Colonic mucosa (tissue), 4 donors: ENCODE data around the gene ATXN1. TPM values are rescaled to one million over a fixed set of nuclear protein-coding genes. Genes with fewer than 3 reads are reported as not detected.

Experiments used
- DNase-seq: peaks from one replicate; pipeline ENCODE4 v3.0.0-alpha.2; 2020
- H3K27ac ChIP-seq: fragments of 200-600 bp; one replicate; pipeline ENCODE4 v1.8.0; 2021
- H3K27me3 ChIP-seq: fragments of 200-600 bp; one replicate; pipeline ENCODE4 v1.8.0; 2021
- H3K36me3 ChIP-seq: fragments of 200-600 bp; one replicate; pipeline ENCODE4 v1.8.0; 2021
- H3K4me1 ChIP-seq: fragments of 200-600 bp; one replicate; pipeline ENCODE4 v1.8.0; 2021; ENCODE audit warnings: mild to moderate bottlenecking
- H3K4me3 ChIP-seq: fragments of 200-600 bp; one replicate; pipeline ENCODE4 v1.8.0; 2021
- H3K9ac ChIP-seq, 2 donors: one replicate each; pipeline ENCODE4 v1.7.0; 2013; ENCODE audit warnings: control low read depth in 2 of 2, low read depth in 2 of 2, low read length in 2 of 2
- H3K9me3 ChIP-seq: fragments of 200-600 bp; one replicate; pipeline ENCODE4 v1.8.0; 2021
- intact Hi-C: fragments of 100-400 bp; cut with DNase I; formaldehyde crosslinking; loops from one replicate; pipeline ENCODE4 v1.14.1; 2022
- total RNA-seq, 2 donors: library from RNA; stranded (reverse); fragmentation: NEBNext Ultra II Directional in 1 of 2; extraction: Animal tissue kit (Norgen Biotek cat#: 25700) in 1 of 2; gene quantifications; one replicate each; pipeline ENCODE4 v1.2.1, GENCODE V29; 2021
- TF ChIP-seq, protein P1 (sequence below): fragments of 200-600 bp; IDR thresholded peaks from one replicate; pipeline ENCODE4 v1.8.0; 2022; ENCODE audit warnings: antibody characterized with exemption, mild to moderate bottlenecking
- donor health status: healthy.
- donor health status: DM: no; HTN: no; CAD: no.
- donor health status: DM: no; HTN: no; CAD: no.

Gene ATXN1
- total RNA-seq, 2 donors from 2014 or later, result 24.5 to 41.9 TPM

GRCh38 chr6:16553531-16553930, 207.7 kb downstream of the ATXN1 start:
- intact Hi-C loops, result no loop called here
- Histone ChIP-seq H3K9me3 (no peaks in the 10 kb centered on the region), H3K4me1 (no peaks in the 10 kb centered on the region), H3K27me3 (no peaks in the 10 kb centered on the region), H3K4me3 (no peak overlapping the region), H3K27ac (no peak overlapping the region), H3K9ac (no peak overlapping the region), H3K36me3 (no peaks in the 10 kb centered on the region)
- DNase-seq, result no peak
- TF ChIP-seq, protein P1, sequence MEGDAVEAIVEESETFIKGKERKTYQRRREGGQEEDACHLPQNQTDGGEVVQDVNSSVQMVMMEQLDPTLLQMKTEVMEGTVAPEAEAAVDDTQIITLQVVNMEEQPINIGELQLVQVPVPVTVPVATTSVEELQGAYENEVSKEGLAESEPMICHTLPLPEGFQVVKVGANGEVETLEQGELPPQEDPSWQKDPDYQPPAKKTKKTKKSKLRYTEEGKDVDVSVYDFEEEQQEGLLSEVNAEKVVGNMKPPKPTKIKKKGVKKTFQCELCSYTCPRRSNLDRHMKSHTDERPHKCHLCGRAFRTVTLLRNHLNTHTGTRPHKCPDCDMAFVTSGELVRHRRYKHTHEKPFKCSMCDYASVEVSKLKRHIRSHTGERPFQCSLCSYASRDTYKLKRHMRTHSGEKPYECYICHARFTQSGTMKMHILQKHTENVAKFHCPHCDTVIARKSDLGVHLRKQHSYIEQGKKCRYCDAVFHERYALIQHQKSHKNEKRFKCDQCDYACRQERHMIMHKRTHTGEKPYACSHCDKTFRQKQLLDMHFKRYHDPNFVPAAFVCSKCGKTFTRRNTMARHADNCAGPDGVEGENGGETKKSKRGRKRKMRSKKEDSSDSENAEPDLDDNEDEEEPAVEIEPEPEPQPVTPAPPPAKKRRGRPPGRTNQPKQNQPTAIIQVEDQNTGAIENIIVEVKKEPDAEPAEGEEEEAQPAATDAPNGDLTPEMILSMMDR, result no peak

- TF ChIP-seq, protein P1, result no peak
- H3K9me3 ChIP-seq, result no peaks in the 10 kb centered on the region
- H3K9ac ChIP-seq, result no peak overlapping the region
- DNase-seq, result no peak
- H3K4me1 ChIP-seq, result no peaks in the 10 kb centered on the region
- intact Hi-C loops, result no loop called here
- H3K36me3 ChIP-seq, result no peaks in the 10 kb centered on the region
- no peak overlapping the region for H3K27ac ChIP-seq
- H3K27me3 ChIP-seq, result no peaks in the 10 kb centered on the region
- H3K4me3 ChIP-seq, result no peak overlapping the region
Observed at GRCh38 chr6:16551466-16551865, 209.8 kb downstream of the ATXN1 start.

DNA sequence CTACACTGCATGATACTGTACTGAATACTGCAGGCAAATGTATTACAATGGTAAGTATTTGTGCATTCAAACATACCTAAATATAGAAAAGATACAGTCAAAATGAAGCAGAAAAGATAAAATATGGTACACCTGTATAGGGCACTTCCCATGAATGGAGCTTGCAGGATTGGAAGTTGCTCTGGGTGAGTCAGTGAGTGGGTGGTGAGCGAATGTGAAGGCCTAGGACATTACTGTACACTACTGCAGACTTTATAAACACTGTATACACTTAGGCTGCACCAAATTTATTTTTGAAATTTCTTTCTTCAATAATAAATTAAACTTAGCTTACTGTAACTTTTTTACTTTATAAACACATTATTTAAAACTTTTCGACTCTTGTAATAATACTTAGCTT, 213.1 kb downstream of the ATXN1 start:
- Histone ChIP-seq H3K4me3 (no peak overlapping the region), H3K36me3 (no peaks in the 10 kb centered on the region), H3K27me3 (no peaks in the 10 kb centered on the region), H3K9me3 (no peaks in the 10 kb centered on the region), H3K27ac (no peak overlapping the region), H3K4me1 (no peaks in the 10 kb centered on the region), H3K9ac (no peak overlapping the region)
- TF ChIP-seq, protein P1, result no peak
- no peak for DNase-seq
- intact Hi-C loops, result no loop called here

DNA sequence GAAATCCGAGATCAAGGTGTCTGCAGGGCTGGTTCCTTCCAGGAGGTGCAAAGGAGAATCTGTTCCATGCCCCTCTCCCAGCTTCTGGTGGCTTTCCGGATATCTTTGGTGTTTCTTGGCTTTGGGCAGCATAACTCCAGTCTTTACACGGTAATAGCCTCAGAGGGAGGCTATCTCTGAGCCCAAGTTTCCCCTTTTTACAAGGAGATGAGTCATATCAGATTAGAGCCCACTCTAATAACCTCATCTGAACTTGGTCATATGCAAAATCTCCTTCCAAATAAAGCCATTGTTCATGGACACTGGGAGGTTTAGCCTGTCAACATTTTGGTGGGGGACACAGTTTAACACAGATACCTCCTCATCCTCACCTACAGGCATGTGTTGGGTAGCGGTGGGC, 213.7 kb downstream of the ATXN1 start:
- intact Hi-C loops, result no loop called here
- no peak for DNase-seq
- Histone ChIP-seq H3K36me3 (no peaks in the 10 kb centered on the region), H3K27me3 (no peaks in the 10 kb centered on the region), H3K4me1 (no peaks in the 10 kb centered on the region), H3K9ac (no peak overlapping the region), H3K27ac (no peak overlapping the region), H3K4me3 (no peak overlapping the region), H3K9me3 (no peaks in the 10 kb centered on the region)
- TF ChIP-seq, protein P1, result no peak

GRCh38 chr6:16546861-16547260, 214.4 kb downstream of the ATXN1 start:
- H3K9ac ChIP-seq, result no peak overlapping the region
- no peaks in the 10 kb centered on the region for H3K4me1 ChIP-seq
- no peaks in the 10 kb centered on the region for H3K27me3 ChIP-seq
- H3K4me3 ChIP-seq, result no peak overlapping the region
- intact Hi-C loops, result no loop called here
- no peaks in the 10 kb centered on the region for H3K9me3 ChIP-seq
- no peak for DNase-seq
- TF ChIP-seq, protein P1, result no peak
- H3K36me3 ChIP-seq, result no peaks in the 10 kb centered on the region
- H3K27ac ChIP-seq, result no peak overlapping the region

DNA sequence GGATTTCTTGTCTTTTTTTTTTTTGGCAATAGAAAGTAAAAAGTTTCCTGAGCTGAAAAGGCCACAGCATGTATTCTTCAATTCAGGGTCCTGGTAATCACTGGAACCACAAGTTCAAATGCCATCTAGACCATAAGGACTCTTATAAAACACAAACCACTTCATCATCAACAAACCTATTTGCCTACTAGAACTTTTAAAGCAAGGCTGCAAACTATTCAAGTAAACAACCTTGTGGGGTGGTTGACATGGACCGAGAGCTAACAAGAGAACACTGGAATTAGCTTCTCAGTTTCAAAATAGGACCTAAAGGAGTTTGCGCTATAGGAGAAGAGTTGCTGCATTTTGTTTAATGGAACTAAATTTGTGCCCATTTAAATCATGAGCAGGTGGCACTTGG, 215.9 kb downstream of the ATXN1 start:
- H3K9me3 ChIP-seq, result no peaks in the 10 kb centered on the region

More for the DNA sequence above, 215.9 kb downstream of the ATXN1 start:
- Histone ChIP-seq H3K27me3 (no peaks in the 10 kb centered on the region), H3K9ac (no peak overlapping the region), H3K27ac (no peak overlapping the region), H3K36me3 (no peaks in the 10 kb centered on the region), H3K4me1 (no peaks in the 10 kb centered on the region), H3K4me3 (no peak overlapping the region)
- intact Hi-C loops, result no loop called here
- no peak for DNase-seq
- TF ChIP-seq, protein P1, result no peak
